Measurements from ENCODE around the gene VASN.

The VASN gene

DNA sequence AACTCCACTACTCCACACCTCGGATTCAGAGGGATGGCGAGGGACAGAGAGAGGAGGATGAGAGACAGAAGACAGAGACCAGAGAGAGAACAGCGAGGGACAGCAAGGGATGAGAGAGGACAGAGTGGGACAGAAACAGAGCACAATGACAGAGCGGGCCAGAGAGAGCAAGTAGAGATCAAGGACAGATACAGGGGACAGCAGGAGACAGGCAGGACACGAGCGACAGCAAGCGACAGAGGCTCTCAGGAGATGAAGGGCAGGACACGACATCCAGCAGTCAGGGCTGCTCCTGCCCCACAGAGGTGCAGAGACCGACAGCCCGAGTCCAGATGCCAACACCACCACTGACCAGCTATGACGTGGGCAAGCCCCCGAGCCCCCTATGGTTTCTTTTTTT is 29.9 kb downstream of the VASN start:
- TF ChIP-seq, protein P1, sequence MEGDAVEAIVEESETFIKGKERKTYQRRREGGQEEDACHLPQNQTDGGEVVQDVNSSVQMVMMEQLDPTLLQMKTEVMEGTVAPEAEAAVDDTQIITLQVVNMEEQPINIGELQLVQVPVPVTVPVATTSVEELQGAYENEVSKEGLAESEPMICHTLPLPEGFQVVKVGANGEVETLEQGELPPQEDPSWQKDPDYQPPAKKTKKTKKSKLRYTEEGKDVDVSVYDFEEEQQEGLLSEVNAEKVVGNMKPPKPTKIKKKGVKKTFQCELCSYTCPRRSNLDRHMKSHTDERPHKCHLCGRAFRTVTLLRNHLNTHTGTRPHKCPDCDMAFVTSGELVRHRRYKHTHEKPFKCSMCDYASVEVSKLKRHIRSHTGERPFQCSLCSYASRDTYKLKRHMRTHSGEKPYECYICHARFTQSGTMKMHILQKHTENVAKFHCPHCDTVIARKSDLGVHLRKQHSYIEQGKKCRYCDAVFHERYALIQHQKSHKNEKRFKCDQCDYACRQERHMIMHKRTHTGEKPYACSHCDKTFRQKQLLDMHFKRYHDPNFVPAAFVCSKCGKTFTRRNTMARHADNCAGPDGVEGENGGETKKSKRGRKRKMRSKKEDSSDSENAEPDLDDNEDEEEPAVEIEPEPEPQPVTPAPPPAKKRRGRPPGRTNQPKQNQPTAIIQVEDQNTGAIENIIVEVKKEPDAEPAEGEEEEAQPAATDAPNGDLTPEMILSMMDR (IDR thresholded peaks at IDR 0.05; ENCODE audit: low read depth, low read length) = 0 out of 2 replicates have a peak, but pooled peaks have one; percentile 12
- H3K9me3 ChIP-seq = no peaks in the 10 kb centered on the region
- H3K4me3 ChIP-seq (ENCODE audit: low read depth, low read length) = no peak overlapping the region
- peak; percentile 52 for DNase-seq
- no peaks in the 10 kb centered on the region for H3K27me3 ChIP-seq
- peaks cover 7% of the 10 kb centered on the region; the same call in 1 of the 2 replicates for H3K36me3 ChIP-seq
- H3K4me1 ChIP-seq = peaks cover 10% of the 10 kb centered on the region

DNA sequence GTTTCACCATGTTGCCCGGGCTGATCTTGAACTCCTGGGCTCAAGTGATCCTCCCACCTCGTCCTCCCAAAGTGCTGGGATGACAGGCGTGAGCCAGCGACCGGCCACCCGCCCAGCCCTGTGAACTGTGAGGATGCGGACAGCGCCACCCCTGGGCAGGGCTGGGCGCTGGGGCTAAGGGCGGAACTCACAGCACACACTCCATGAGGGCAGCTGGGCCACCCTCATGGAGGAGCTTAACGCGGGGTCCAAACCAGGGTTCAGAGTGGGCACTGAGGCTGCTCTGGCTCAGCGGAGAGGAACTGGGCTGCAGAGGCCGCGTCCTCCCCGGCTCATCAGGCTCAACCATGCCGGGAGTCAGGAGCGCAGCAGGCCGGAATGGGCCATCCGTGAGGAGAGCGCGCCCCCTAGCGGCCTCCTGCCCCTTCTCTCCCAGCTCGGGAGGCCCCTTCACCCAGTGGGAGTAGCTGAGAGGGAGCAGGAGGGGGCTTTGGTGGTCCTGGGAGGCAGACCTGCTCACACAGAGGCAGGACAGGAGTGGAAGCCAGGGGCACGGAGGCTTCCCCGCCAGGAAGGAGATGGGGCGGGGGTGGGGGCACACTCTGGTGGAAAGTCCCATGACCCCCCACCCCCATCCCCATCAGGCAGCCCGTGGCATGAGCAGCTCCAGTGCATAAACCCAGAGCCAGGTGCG is 30.9 kb downstream of the VASN start:
- H3K4me3 ChIP-seq (ENCODE audit: low read depth, low read length) = no peak overlapping the region
- peak; percentile 92 for DNase-seq
- H3K9me3 ChIP-seq = no peaks in the 10 kb centered on the region
- peaks cover 10% of the 10 kb centered on the region for H3K4me1 ChIP-seq
- no peaks in the 10 kb centered on the region for H3K27me3 ChIP-seq
- peaks cover 7% of the 10 kb centered on the region; the same call in 1 of the 2 replicates for H3K36me3 ChIP-seq
- TF ChIP-seq, protein P1 (IDR thresholded peaks at IDR 0.05; ENCODE audit: low read depth, low read length) = peak; percentile 82

DNA sequence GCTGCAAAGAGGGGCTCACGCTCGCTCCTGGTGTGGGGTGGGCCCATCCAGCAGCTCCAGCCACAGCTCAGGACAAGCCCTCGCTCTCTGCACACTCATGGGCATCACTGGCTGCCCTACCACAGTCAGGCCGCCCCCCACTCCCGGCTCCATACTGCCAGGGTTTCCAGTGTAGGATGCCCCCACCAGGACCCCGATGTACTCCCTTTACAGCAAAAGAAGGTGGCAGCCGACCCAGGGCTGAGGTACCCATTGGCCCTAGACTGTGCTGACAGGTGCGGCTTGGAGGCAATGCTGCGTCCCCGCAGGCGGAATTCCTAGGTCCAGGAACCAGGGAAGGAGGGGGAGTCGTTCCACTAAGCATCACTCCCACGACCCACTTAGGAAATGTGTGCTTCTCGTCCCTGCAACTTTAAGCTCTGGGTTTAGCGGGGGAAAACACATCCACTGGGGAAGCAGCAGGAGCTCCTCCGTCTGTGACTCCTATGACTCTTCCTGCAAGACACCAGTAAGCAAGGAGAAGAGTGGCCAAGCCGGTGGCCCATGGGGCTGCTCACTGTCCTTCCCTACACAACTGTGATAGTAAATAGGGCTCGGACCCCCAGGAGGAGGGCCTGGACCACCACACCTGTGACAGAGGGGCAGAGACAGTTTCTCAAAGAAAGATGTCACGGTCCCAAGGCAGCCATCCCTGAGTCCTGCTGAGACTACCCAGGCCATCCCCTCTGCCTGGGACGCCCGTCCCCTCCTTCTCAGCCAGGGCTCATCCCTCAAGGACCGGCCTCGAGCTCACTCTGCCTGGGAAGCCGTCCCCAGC is 31.7 kb downstream of the VASN start:
- Histone ChIP-seq H3K9me3 (no peaks in the 10 kb centered on the region), H3K4me1 (peaks cover 10% of the 10 kb centered on the region), H3K27me3 (no peaks in the 10 kb centered on the region), H3K4me3 (ENCODE audit: low read depth, low read length) (no peak overlapping the region), H3K36me3 (peaks cover 7% of the 10 kb centered on the region; the same call in 1 of the 2 replicates)
- DNase-seq = no peak
- TF ChIP-seq, protein P1 (IDR thresholded peaks at IDR 0.05; ENCODE audit: low read depth, low read length) = no peak

DNA sequence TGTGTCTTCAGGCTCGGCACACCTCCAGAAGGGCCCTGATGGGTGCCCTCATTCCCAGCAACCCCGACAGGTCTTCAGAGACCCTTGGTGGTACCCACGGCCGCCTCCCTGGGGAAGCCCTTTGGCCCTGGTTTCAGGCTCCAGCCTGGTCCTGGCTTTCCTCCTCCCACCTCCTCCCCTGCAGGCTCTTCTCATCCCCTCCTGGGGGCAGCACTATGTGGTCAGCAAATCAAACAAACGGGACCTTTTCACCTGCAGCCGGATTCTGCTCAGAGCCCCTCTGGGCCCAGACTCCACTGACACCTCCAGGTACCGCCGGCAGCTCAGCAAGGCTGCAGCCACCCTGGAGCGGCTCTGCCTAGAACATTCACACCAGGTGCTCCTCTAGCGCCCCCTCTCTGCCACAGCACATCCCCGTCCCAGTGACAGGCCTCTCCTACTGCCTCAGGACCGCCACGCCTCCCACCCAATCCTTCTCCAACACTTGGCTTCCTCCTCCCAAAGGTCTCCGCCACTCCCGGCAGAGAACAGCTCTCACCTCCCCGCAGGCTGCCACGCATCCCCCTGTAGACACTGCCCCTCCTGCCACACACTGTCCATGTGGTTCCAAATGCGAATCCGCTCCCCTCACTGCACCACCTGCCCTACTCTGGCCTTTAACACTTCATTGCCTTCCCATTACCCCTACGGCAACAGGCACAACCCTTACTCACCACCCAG is 32.8 kb downstream of the VASN start:
- H3K4me3 ChIP-seq (ENCODE audit: low read depth, low read length) = no peak overlapping the region
- TF ChIP-seq, protein P1 (IDR thresholded peaks at IDR 0.05; ENCODE audit: low read depth, low read length) = peak; percentile 93
- peaks cover 7% of the 10 kb centered on the region; the same call in 1 of the 2 replicates for H3K36me3 ChIP-seq
- peaks cover 10% of the 10 kb centered on the region for H3K4me1 ChIP-seq
- peak; percentile 87 for DNase-seq
- no peaks in the 10 kb centered on the region for H3K9me3 ChIP-seq
- H3K27me3 ChIP-seq = no peaks in the 10 kb centered on the region

DNA sequence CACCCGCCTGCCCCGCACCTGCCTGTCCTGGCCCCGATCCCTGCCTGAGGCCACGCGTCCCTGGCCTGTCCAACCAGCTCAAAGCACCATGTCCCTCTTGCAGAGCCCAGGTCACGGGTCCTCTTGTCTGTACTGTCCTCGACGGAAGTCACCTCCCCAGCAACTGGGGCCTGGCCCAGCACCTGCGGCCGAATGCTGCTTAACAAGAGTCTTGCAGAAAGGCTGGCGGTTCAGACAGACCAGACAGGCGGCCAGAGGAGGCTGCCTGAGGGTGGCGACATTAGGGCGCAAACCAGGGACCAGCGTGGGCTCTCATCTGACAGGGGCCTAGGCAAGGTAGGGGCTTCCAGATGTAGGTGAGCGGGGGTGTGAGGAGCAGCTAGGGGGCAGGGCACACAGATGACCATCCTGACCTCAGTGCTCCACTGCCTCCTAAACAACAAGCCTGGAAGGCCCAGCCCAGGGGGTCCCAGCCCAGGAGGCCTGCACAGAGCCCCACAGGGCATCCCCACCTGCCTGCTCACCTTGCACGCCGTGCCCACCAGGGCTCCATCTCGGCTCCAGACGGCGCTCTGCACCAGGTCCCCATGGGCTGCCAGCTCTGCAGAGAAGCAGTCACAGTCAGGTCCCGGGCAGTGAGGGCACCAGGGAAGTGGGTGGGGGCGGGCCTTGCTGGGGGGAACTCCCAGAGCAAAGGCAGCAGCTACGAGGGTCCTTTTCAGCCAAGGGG is 33.5 kb downstream of the VASN start:
- DNase-seq = no peak
- Histone ChIP-seq H3K9me3 (no peaks in the 10 kb centered on the region), H3K36me3 (peaks cover 7% of the 10 kb centered on the region; the same call in 1 of the 2 replicates), H3K27me3 (no peaks in the 10 kb centered on the region), H3K4me1 (peaks cover 10% of the 10 kb centered on the region), H3K4me3 (ENCODE audit: low read depth, low read length) (no peak overlapping the region)
- TF ChIP-seq, protein P1 (IDR thresholded peaks at IDR 0.05; ENCODE audit: low read depth, low read length) = no peak

Measured in BE2C (cell line).